Jurkat, Clone E6-1 (cell line): Measurements from ENCODE around the gene RAMP3. TPM values are rescaled to one million over a fixed set of nuclear protein-coding genes. Genes with fewer than 3 reads are reported as not detected.
"Not testable (repeated sequence)": the region's sequence is repeated elsewhere in the genome, so short reads cannot be mapped to it uniquely, and the experiment has no call there.

Experiments
- DNase-seq: peaks from one replicate; pipeline ENCODE4 v3.0.0-alpha.2; 2011; ENCODE audit warnings: low read depth, low spot score
- H3K4me3 ChIP-seq: 2 replicates; pipeline ENCODE4 v1.5.1; 2011; ENCODE audit warnings: mild to moderate bottlenecking, low read length, control low read depth, moderate library complexity
- polyA plus RNA-seq: library from polyadenylated mRNA; unstranded; fragments of >200 nt; gene quantifications from one replicate; pipeline ENCODE4 v1.2.1, GENCODE V29; 2012; ENCODE audit warnings: missing spikeins; ENCODE audit not compliant: insufficient read length, insufficient read depth

The RAMP3 gene
- not detected for polyA plus RNA-seq

GRCh38 chr7:45157653-45158401 is at the start of gene RAMP3:
RAMP3 (plus strand) TSS chr7:45157791; CDS start chr7:45157829, 38 bp downstream.
- no peak within 1 kb of the TSS for H3K4me3 ChIP-seq

GRCh38 chr7:45108863-45109262 is 48.7 kb upstream of the RAMP3 start:
- no peak overlapping the region for H3K4me3 ChIP-seq
- DNase-seq: no peak

More at GRCh38 chr7:45157653-45158401, at the start of gene RAMP3:
- DNase-seq: no peak

GRCh38 chr7:45111298-45112223 is 46.0 kb upstream of the RAMP3 start, which contains the start of gene TBRG4:
TBRG4 (minus strand) TSS chr7:45111697; CDS start chr7:45109237, 2,460 bp downstream.
- DNase-seq: peak; percentile 92
- peak within 1 kb of the TSS; percentile 99 for H3K4me3 ChIP-seq

GRCh38 chr7:45112648-45113047 is 44.9 kb upstream of the RAMP3 start:
- no peak for DNase-seq
- no peak overlapping the region for H3K4me3 ChIP-seq

- not testable (repeated sequence) for H3K4me3 ChIP-seq, DNase-seq
These were observed 43.3 kb upstream of the RAMP3 start for GRCh38 chr7:45114257-45114656.

GRCh38 chr7:45114926-45115325 is 42.7 kb upstream of the RAMP3 start:
- DNase-seq: no peak
- H3K4me3 ChIP-seq: no peak overlapping the region

GRCh38 chr7:45116048-45116447 is 41.5 kb upstream of the RAMP3 start:
- H3K4me3 ChIP-seq: no peak overlapping the region
- no peak for DNase-seq

- no peak for DNase-seq
- no peak overlapping the region for H3K4me3 ChIP-seq
These were observed 40.0 kb upstream of the RAMP3 start for GRCh38 chr7:45117582-45117981.

- DNase-seq: no peak
- no peak overlapping the region for H3K4me3 ChIP-seq
These were observed 39.3 kb upstream of the RAMP3 start for GRCh38 chr7:45118292-45118691.

GRCh38 chr7:45118889-45119331 is 38.7 kb upstream of the RAMP3 start:
- DNase-seq: no peak
- H3K4me3 ChIP-seq: no peak overlapping the region

GRCh38 chr7:45119550-45119949 is 38.0 kb upstream of the RAMP3 start:
- no peak overlapping the region for H3K4me3 ChIP-seq
- DNase-seq: no peak

- DNase-seq: no peak
These were observed 34.4 kb upstream of the RAMP3 start for GRCh38 chr7:45122975-45123860.

GRCh38 chr7:45123913-45124710 is 33.5 kb upstream of the RAMP3 start:
- no peak overlapping the region for H3K4me3 ChIP-seq
- no peak for DNase-seq

More at GRCh38 chr7:45122975-45123860, 34.4 kb upstream of the RAMP3 start:
- H3K4me3 ChIP-seq: no peak overlapping the region

- H3K4me3 ChIP-seq: no peak overlapping the region
- no peak for DNase-seq
These were observed 32.2 kb upstream of the RAMP3 start for GRCh38 chr7:45125193-45125904.

GRCh38 chr7:45126201-45126600 is 31.4 kb upstream of the RAMP3 start:
- H3K4me3 ChIP-seq: no peak overlapping the region
- DNase-seq: no peak

- no peak for DNase-seq
- H3K4me3 ChIP-seq: no peak overlapping the region
These were observed 30.7 kb upstream of the RAMP3 start for GRCh38 chr7:45126920-45127319.

- no peak for DNase-seq
- no peak overlapping the region for H3K4me3 ChIP-seq
These were observed 28.3 kb upstream of the RAMP3 start for GRCh38 chr7:45129181-45129800.
